ENCODE measurements around the gene EBPL.
"Not testable (repeated sequence)": the region's sequence is repeated elsewhere in the genome, so short reads cannot be mapped to it uniquely, and the experiment has no call there.

Gene EBPL

DNA sequence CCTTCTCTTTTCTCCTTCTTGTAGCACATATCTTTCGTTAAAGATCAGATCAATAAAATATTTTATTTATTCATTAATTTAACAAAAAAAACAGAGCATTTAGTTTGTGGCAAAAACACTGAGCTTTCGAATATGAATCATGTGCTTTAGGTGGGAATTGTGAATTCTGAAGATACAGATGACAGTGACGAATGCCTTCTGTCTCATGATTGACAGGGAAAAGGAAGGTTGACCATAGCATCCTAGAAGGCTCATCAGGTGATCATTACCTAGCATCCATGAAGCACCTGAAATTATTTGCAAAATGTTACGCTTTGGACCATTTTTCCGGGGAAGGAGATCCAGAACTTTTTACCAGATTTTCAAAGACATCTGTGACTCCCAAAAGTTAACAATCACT lies 59.1 kb downstream of the EBPL start:
- DNase-seq, result no peak

DNA sequence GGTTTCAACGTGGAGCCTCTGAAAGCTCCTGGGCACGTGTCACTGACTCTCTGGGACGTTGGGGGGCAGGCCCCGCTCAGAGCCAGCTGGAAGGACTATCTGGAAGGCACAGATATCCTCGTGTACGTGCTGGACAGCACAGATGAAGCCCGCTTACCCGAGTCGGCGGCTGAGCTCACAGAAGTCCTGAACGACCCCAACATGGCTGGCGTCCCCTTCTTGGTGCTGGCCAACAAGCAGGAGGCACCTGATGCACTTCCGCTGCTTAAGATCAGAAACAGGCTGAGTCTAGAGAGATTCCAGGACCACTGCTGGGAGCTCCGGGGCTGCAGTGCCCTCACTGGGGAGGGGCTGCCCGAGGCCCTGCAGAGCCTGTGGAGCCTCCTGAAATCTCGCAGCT lies 60.7 kb downstream of the EBPL start:
- DNase-seq, result no peak

DNA sequence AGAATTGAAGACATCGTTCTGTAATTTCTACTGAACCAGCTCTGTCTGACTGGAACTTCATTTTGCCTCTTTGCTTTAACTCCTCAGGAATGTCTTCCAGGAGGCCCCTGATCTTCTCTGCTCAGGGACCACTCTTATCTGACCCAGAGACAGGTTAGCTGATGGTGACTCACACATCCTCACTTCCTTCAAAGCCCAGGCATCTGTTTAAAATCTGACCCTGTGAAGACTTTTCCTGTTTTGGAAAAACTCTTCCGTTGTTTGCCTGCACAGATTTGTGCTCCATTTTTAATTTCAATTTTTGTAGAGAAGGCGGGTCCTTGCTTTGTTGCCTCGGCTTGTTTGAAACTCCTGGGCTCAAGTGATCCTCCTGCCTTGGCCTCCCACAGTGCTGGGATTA lies 61.3 kb downstream of the EBPL start:
- no peak for DNase-seq

DNA sequence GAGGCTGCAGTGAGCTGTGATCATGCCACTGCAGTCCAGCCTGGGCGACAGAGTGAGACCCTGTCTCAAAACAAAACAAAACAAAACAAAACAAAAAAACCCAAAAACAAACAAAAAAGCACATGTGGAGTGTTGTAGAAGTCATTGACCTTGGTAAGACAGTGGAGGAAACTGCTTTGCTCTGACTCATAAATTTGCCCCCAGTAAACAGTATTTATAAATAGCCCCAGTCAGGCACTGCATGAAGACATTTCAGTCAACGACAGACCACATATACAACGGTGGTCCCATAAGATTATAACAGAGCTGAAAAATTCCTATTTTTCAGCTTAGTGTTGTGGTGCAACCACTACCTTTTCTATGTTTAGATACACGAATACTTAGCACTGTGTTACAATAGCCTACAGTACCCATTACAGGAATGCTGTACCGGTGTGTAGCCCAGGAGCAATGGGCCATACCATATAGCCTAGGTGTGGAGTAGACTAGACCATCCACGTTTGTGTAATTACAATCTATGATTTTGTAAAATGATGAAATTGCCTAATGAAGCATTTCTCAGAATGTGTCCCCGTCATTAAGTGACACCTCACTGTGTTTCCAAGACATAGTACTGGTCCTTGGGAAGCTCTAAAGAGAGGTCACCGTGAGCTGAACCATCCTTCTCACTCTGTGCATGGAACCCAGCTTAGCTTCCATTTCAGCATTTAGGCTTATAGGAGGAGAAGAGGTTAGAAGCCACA lies 61.9 kb downstream of the EBPL start:
- no peak for DNase-seq

DNA sequence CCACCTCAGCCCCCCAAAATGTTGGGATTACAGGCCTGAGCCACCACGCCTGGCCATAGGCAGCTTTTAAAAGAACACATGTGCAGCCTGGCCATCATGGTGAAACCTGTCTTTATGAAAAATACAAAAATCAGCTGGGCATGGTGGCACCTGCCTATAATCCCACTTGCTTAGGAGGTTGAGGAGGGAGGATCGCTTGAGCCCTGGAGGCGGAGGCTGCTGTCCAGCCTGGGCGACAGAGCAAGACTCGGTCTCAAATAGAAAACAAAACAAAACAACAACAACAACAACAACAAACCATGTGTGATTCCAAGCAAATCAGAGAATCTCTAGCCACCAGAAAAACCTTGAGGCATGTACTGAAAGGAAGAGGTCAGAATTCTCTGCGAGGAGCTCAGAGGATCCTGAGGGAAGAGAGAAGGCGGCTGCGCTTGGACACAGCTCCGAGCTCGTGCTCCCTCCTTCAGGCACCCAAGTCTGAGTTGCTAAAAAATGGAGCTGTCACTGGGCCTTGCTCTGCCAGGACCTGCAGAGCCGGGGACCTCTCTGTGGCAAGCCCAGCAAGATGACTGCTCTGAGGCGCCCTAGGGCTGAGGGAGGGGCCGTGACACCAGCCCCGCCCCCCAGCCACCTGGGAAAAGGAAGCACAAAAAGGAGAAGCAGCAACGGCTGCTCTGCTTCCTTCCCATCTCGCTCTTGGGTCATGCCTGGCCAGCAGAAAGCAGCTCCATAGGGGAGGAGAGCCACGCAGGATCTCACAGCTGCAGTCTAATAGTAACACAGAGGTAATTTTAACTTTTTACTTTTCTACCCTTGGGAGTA lies 63.2 kb downstream of the EBPL start, which contains the start of gene ARL11:
Gene ARL11 (plus strand): TSS at position 677 of the 822 bp plus-strand sequence. CDS start 1,941 bp downstream, outside the sequence.
- peak; percentile 85 for DNase-seq

DNA sequence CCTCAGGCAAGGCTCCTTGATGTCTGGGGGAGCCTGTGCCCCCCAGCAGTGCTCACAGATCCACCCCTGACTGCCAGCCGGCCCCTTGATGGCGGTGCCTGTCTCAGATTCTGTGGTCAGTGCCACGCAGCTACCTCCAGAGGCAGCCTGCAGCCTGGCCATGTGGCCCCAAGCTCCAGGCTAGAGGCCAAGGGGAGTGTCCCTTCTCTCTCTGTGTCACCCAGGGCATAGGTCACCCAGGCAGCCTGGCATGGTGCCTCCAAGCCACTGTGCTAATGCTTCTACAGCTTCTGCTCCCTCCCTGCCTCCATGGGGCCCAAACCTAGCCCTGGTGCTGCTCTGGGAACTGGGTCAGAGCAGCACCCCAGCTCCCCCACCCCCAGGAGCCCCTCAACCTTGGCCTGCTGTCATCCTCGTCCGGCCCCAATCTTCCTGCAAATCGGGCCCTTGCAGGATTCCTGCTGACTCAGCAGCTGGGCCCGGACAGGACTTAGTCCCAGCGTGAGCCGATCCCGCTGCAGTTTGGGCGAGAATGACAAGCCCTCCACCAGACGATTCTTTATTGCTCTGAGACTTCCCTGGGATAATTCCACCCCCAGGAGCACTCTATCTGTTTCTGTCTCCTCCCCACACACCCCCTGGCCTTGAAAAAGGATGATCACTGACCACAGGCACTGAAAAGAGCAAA lies 65.8 kb downstream of the EBPL start:
- DNase-seq, result peak; percentile 53

DNA sequence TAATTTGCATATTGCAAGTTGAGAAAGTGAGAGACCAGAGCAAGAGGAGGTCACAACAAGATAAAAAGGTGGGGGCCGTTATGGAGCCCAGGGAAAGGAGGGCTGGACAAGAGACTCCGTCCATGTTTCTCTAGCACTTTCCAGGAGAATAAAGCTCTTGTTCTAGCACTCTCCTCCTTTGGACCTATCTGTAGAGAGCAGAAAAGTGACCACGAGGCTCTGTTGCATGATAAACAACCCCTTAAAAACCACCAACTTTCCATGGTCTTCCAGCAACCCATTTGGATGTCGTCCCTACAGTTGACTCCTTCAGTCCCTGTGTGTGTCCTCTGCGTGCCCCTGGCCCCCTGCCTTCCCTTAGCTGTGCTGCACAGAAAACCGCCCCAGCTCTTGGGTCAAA lies 67.1 kb downstream of the EBPL start:
- DNase-seq, result no peak

DNA sequence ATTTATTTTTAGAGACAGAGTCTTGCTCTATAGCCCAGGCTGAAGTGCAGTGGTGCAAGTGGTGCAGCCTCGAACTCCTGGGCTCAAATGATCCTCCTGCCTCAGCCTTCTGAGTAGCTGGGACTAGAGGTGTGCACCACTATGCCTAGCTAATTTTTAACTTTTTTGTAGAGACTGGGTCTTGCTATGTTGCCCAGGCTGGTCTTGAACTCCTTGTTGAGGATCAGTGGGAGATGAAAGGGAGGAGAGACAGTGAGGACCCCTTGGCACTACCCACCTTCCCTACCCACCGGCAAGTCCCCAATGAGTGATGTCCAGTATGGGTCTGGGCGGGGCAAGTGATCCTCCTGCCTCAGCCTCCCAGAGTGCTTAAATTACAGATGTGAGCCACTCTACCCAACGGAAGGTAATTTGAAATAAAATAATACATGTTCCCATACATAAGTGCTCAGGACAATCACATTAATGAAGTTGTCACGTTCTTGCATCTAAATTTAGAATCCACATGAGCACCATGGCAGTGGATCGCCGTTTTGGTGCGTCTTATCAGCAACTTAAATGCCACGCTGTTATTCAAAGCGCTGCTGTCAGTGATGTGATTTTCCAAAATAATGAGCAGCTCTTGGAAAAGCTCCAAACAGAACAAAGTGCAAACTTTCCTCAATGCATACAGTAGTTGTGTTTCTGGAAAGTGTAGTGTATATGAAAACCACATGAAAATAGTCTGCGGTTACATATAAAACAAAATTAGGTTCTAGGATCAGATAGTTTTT lies 68.9 kb downstream of the EBPL start:
- DNase-seq, result no peak

DNA sequence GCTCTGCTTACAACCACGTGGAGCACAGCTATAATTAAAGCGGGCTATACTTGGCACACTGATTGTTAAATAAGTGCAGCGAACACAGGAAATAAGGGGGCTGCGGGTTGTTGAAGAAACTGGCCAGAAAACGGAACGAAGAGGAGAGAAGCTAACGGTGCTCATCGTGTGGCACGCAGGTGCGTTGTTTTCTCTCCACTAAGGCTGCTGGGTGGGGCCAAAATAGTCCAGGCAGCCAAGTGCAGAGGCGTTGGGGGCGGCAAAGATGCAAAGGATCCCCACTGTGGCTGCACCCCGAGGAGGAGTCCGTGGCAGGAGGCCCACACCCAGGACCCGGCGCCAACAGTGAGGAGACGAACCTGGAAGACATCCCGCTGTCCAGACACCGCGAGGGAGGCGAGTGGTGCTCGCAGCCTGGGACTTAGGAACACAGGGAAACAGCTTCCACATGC lies 71.1 kb downstream of the EBPL start:
- DNase-seq, result no peak

DNA sequence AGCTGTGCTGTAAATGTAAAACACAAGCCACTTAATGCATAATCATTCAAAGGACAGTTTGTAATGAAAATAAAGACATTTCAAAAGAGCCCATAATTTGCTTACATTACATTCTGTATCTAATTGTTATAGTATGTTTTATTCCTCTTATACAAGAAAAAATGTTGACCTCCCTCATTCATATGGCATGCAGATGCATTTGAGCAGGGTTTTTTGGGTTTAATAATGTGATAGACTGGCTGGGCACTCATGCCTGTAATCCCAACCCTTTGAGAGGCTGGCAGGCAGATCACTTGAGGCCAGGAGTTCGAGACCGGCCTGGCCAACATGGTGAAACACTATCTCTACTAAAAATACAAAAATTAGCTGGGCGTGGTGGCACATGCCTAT lies 74.6 kb downstream of the EBPL start:
- DNase-seq, result no peak

DNA sequence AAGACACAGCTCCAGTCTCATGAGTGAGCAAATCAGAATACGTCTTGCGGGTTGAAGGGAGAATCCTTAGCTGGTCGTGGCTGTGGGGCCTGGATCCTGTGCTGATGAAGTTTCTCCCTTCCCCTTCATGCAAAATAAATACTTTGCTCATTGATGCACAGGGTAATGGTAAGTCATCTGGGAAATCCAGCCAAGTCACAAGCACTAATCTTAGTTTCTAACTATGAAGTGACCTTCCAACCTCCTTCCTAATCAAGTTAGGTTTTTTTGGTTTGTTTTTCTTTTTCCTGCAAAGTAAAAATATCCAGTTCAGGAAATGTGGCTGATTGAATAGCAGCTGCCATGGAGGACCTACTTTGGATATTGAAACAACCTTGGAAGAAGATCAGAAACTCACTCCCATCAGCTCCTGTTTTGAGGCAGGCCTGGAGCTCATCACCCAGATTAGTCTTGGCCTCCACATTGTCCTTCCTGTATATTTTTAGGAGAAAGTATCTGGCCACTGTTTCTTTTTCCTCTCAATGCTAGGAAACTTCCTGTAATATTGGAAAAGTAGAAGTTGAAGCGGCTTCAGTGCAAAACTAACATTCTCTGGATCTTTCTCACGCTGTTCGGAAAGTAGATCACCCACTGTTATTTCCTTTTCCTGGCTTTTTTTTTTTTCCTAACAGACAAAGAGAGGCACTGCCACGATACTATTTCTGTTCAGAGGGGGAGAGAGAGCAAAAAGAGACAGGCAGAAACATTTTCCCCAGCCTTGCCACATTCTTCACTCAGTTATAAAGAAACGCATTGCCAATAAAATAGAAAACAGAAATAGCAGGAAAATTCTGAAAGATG lies 75.2 kb downstream of the EBPL start:
- no peak for DNase-seq

DNA sequence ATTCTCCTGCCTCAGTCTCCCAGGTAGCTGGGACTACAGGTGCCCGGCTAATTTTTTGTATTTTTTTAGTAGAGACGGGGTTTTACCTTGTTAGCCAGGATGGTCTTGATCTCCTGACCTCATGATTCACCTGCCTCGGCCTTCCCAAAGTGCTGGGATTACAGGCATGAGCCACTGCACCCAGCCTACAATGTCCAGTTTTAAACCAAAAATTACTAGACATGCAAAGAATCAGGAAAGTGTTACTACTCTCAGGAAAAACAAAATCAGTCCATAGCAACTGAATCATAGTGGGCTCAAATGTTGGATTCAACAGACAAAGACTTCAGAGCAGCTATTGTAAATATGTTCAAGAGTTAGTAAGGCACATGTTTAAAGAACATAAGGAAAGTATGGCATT lies 79.2 kb downstream of the EBPL start:
- not testable (repeated sequence) for DNase-seq

All from suppressor macrophage treated with lipopolysaccharide for 4 hours (primary cell).